OCI-LY3 (cell line): ENCODE measurements around the gene SLC6A11.

ENCODE experiments used
- H2AFZ ChIP-seq: fragments of 200-600, 300-600 bp; shearing (Covaris generic); 2 replicates; pipeline ENCODE4 v1.6.0; 2014; ENCODE audit warnings: antibody characterized with exemption, low read depth, low read length
- H3K27ac ChIP-seq: fragments of 200-600, 300-600 bp; sonication (generic); 2 replicates; pipeline ENCODE4 v1.5.1; 2014; ENCODE audit warnings: mild to moderate bottlenecking, low read length, moderate library complexity, mixed read lengths
- H3K27me3 ChIP-seq: fragments of 200-600, 300-600 bp; sonication (generic); 2 replicates; pipeline ENCODE4 v1.6.1; 2014; ENCODE audit warnings: low read depth, low read length, mixed read lengths
- H3K36me3 ChIP-seq: fragments of 200-600, 300-600 bp; sonication (generic); replicated peaks from 2 replicates; pipeline ENCODE3; 2014; ENCODE audit warnings: low read depth, low read length, mixed read lengths
- H3K4me1 ChIP-seq: fragments of 300-600, 200-600 bp; sonication (generic); 2 replicates; pipeline ENCODE4 v1.6.1; 2014; ENCODE audit warnings: low read length, mixed read lengths
- H3K4me2 ChIP-seq: fragments of 200-600, 300-600 bp; sonication (generic); 2 replicates; pipeline ENCODE4 v1.6.1; 2014; ENCODE audit warnings: low read length, mixed read lengths
- H3K4me3 ChIP-seq: fragments of 300-600, 200-600 bp; sonication (generic); 2 replicates; pipeline ENCODE4 v1.5.1; 2014; ENCODE audit warnings: antibody characterized with exemption, mild to moderate bottlenecking, low read length, moderate library complexity
- H3K79me2 ChIP-seq: fragments of 300-600, 200-600 bp; shearing (Covaris generic); 2 replicates; pipeline ENCODE4 v1.6.1; 2014; ENCODE audit warnings: mild to moderate bottlenecking, low read length, mixed read lengths
- H3K9ac ChIP-seq: fragments of 300-600, 200-600 bp; shearing (Covaris generic); 2 replicates; pipeline ENCODE4 v1.6.0; 2014; ENCODE audit warnings: mild to moderate bottlenecking, low read length, moderate library complexity
- H3K9me3 ChIP-seq: fragments of 200-600, 300-600 bp; shearing (Covaris generic); 2 replicates; pipeline ENCODE4 v1.6.1; 2014; ENCODE audit warnings: low read length, mixed read lengths; ENCODE audit not compliant: insufficient read depth
- H4K20me1 ChIP-seq: fragments of 200-600, 300-600 bp; sonication (generic); 2 replicates; pipeline ENCODE4 v1.6.1; 2016; ENCODE audit warnings: low read length, mixed read lengths; ENCODE audit not compliant: insufficient read depth
- EZH2phosphoT487 ChIP-seq: fragments of 200-600 bp; shearing (Covaris generic); IDR thresholded peaks from 2 replicates; pipeline ENCODE4 v1.6.1; 2018; ENCODE audit warnings: antibody characterized with exemption, mixed run types, low read depth
- TF ChIP-seq, protein P1 (sequence below): fragments of 200-600, 300-600 bp; sonication (generic); IDR thresholded peaks from 2 replicates; pipeline ENCODE4 v1.5.1; 2014; ENCODE audit warnings: antibody characterized with exemption, low read length, low read depth

SLC6A11 gene

DNA sequence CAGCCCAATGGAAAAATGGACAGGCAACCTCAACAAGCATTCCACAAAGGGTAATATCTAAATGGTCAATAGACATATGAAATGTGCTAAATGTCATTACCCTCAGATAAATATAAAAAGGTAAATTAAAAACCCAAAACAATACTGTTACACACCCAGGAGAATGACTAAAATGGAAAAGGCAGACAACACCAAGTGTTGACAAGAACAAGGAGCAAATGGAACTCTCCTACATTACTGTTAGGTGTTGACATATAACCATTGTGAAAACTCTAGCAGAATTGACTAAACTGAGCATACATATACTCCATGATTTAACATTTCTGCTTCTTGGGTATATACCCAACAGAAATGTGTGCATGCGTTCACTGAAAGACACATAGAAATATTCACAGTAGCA, 25.3 kb upstream of the SLC6A11 start:
- H3K4me2 ChIP-seq: no peak overlapping the region
- peaks cover 15% of the 10 kb centered on the region; the same call in 1 of the 2 replicates for H3K27me3 ChIP-seq
- no peaks in the 10 kb centered on the region for H3K9me3 ChIP-seq
- H3K4me1 ChIP-seq: no peaks in the 10 kb centered on the region
- no peak for TF ChIP-seq EZH2phosphoT487
- TF ChIP-seq, protein P1, sequence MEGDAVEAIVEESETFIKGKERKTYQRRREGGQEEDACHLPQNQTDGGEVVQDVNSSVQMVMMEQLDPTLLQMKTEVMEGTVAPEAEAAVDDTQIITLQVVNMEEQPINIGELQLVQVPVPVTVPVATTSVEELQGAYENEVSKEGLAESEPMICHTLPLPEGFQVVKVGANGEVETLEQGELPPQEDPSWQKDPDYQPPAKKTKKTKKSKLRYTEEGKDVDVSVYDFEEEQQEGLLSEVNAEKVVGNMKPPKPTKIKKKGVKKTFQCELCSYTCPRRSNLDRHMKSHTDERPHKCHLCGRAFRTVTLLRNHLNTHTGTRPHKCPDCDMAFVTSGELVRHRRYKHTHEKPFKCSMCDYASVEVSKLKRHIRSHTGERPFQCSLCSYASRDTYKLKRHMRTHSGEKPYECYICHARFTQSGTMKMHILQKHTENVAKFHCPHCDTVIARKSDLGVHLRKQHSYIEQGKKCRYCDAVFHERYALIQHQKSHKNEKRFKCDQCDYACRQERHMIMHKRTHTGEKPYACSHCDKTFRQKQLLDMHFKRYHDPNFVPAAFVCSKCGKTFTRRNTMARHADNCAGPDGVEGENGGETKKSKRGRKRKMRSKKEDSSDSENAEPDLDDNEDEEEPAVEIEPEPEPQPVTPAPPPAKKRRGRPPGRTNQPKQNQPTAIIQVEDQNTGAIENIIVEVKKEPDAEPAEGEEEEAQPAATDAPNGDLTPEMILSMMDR: no peak
- H3K79me2 ChIP-seq: no peaks in the 10 kb centered on the region
- H4K20me1 ChIP-seq: no peaks in the 10 kb centered on the region
- no peak overlapping the region for H3K27ac ChIP-seq
- no peaks in the 10 kb centered on the region for H3K36me3 ChIP-seq
- H2AFZ ChIP-seq: no peak overlapping the region
- no peak overlapping the region for H3K4me3 ChIP-seq
- no peak overlapping the region for H3K9ac ChIP-seq

DNA sequence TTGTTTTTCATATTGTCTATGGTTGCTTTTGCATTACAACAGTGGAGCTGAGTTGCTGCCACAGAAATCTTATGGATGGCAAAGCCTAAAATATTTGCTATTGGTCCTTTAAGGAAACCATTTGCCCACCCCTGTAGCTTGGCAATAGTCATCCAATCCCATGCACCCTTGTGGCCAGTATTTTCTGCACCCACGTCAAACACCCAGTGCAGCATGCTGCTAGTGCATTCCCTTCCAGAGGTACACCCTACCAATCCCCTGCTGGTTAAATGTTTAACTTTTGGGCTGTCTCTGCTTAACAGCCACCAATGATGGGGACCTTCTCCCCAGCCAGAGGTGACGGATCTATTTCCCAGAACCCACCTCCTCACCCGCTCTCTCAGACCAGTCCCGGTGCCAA, 23.8 kb upstream of the SLC6A11 start:
- TF ChIP-seq EZH2phosphoT487: no peak
- TF ChIP-seq, protein P1: no peak
- Histone ChIP-seq H3K36me3 (no peaks in the 10 kb centered on the region), H3K9me3 (no peaks in the 10 kb centered on the region), H4K20me1 (no peaks in the 10 kb centered on the region), H3K4me2 (no peak overlapping the region), H3K27me3 (peaks cover 12% of the 10 kb centered on the region; the same call in 1 of the 2 replicates), H3K79me2 (no peaks in the 10 kb centered on the region), H3K27ac (no peak overlapping the region), H3K9ac (no peak overlapping the region), H2AFZ (no peak overlapping the region), H3K4me3 (no peak overlapping the region), H3K4me1 (no peaks in the 10 kb centered on the region)

DNA sequence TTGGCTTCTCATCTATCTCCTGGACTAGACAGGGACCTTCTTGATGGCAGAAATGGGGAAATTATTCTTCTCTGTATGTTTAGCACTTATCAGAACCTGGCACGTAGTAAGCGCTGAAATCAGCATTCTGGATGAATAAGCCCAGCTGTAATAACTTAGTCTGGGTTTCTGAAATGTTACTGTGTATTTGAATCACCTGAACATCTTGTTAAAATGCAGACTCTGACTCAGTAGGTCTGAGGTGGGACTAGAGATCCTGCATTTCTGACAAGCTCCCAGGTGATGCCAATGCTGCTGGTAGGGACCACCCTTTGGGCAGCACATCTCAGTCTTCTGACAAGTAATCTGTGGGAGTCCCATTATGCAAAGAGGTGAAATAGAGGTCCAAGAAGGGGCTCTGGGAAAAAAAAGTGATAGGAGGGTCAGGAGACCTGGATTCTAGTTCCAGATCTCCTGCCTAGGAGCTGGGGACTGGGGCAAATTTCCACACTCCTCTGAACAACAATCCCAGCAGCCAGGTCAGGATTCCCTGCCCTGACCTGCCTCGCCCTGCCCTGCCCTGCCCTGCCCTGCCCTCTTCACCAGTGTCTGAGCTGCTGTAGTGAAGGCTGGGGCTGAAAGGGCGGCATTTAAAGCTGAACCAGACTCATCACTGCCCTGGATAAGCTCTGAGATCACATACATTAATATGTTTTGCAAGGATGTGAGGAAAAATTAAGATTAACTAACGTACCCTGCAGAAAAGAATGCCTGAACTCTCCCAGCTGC, 17.2 kb upstream of the SLC6A11 start:
- Histone ChIP-seq H3K9me3 (no peaks in the 10 kb centered on the region), H3K4me1 (no peaks in the 10 kb centered on the region), H3K27ac (no peak overlapping the region), H3K79me2 (no peaks in the 10 kb centered on the region), H2AFZ (no peak overlapping the region), H3K4me2 (no peak overlapping the region), H3K9ac (no peak overlapping the region), H4K20me1 (no peaks in the 10 kb centered on the region), H3K4me3 (no peak overlapping the region), H3K27me3 (peaks cover 24% of the 10 kb centered on the region), H3K36me3 (no peaks in the 10 kb centered on the region)
- TF ChIP-seq, protein P1: no peak
- TF ChIP-seq EZH2phosphoT487: no peak

DNA sequence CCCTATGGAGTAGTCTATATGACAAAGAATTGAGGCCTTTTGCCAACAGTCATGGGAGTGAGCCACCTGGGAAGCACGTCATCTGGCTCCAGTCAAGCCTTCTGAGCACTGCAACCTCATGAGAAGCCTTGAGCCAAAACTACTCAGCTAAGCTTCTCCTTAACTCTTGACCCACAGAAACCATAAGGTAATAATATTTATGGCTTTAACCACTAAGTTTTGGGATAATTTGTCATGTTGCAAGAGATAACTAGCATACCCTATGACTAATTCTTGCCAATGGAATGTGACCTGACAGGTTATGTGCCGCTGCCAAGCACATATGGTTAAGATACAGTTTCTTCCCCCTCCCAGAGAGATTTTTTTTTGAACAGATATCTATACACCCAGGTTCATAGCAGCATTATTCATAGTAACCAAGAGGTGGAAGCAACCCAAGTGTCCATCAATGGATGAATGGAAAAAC, 11.8 kb upstream of the SLC6A11 start:
- Histone ChIP-seq H3K27me3 (peaks cover 24% of the 10 kb centered on the region), H3K9ac (no peak overlapping the region), H3K36me3 (no peaks in the 10 kb centered on the region), H3K4me2 (no peak overlapping the region), H3K9me3 (no peaks in the 10 kb centered on the region), H3K4me3 (no peak overlapping the region), H4K20me1 (no peaks in the 10 kb centered on the region), H3K79me2 (no peaks in the 10 kb centered on the region), H3K27ac (no peak overlapping the region), H2AFZ (no peak overlapping the region), H3K4me1 (no peaks in the 10 kb centered on the region)
- TF ChIP-seq EZH2phosphoT487: no peak
- TF ChIP-seq, protein P1: no peak
